ENCODE measurements around the gene SH2D2A. TPM values are rescaled to one million over a fixed set of nuclear protein-coding genes. Genes with fewer than 3 reads are reported as not detected.

The SH2D2A gene
- total RNA-seq, 1 donor from 2014 or later: 1.1 TPM

DNA sequence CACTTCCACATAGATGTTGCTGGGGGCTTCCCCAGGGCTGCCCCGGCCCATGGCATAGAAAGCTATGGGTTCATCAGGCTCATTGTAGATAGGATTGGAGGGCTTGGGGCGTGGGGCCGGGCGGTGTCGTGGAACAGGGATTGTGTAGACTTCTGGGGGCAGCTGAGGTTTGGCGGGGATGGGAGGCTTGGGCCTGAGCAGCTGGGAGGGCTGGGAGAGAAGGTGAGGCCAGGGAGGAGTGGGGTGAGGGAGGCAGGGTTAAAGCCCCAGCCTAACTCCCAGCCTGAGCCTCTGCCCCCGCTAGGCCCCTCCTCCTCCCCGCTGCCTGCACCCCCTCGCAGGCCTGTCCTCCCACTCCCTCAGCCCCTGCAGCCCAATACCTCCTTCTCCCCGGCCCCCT lies 7.4 kb downstream of the SH2D2A start:
- peaks cover 22% of the 10 kb centered on the region for H3K27me3 Mint-ChIP-seq (ENCODE audit: low read depth)
- H3K4me1 Mint-ChIP-seq: peaks cover 7% of the 10 kb centered on the region
- TF ChIP-seq, protein P1, sequence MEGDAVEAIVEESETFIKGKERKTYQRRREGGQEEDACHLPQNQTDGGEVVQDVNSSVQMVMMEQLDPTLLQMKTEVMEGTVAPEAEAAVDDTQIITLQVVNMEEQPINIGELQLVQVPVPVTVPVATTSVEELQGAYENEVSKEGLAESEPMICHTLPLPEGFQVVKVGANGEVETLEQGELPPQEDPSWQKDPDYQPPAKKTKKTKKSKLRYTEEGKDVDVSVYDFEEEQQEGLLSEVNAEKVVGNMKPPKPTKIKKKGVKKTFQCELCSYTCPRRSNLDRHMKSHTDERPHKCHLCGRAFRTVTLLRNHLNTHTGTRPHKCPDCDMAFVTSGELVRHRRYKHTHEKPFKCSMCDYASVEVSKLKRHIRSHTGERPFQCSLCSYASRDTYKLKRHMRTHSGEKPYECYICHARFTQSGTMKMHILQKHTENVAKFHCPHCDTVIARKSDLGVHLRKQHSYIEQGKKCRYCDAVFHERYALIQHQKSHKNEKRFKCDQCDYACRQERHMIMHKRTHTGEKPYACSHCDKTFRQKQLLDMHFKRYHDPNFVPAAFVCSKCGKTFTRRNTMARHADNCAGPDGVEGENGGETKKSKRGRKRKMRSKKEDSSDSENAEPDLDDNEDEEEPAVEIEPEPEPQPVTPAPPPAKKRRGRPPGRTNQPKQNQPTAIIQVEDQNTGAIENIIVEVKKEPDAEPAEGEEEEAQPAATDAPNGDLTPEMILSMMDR (conservative IDR thresholded peaks at IDR 0.05): no peak
- no peaks in the 10 kb centered on the region for H3K36me3 Mint-ChIP-seq (ENCODE audit: low read depth)
- no peaks in the 10 kb centered on the region for H3K9me3 Mint-ChIP-seq
- no peak for DNase-seq (ENCODE audit: low read depth, low spot score)
- no peak overlapping the region for H3K4me3 Mint-ChIP-seq
- H3K27ac Mint-ChIP-seq (ENCODE audit: unreplicated experiment): no peak overlapping the region

DNA sequence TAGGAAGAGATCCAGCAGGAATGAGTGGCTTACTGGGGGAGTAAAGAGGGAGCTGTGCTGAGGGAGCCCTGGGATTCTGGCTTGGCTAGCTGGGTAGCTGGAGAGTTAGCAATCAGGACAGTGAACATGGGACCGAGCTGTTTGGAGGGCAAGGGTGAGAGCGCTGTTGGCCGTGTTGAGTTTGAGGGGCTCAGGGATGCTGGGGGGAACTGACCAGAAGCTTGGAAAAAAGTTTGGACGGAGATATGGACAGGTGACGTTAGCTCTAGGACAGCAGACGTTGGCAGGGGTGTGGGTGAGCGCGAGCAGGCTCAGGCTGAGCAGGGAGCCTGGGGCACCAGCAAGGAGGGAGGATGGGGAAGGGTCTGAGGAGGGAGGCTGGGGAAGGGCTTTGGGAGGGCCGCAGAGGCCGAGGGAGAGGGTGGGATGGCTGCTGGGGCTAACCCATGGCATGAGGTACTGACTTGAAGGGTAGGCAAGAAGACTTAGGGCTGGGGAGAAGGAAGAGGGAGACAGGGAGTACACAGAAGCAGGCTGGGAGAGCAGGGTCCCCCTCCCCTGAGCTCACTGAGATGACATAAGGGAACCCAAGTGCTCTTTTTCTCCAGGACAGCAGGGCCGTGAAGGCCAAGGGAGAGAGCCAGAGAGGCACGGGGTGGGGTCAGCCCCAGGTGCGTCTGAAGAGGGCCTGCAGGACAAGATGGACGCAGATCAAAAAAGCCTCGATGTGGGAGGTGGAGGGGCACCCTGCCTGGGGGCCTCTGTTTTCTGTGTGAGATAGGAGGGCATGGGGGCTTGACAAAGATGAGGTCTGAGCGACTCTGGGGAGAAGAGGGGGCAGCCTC lies 8.2 kb downstream of the SH2D2A start:
- no peak for DNase-seq (ENCODE audit: low read depth, low spot score)
- peak overlapping the region; percentile 13 for H3K4me3 Mint-ChIP-seq
- no peak overlapping the region for H3K27ac Mint-ChIP-seq (ENCODE audit: unreplicated experiment)

DNA sequence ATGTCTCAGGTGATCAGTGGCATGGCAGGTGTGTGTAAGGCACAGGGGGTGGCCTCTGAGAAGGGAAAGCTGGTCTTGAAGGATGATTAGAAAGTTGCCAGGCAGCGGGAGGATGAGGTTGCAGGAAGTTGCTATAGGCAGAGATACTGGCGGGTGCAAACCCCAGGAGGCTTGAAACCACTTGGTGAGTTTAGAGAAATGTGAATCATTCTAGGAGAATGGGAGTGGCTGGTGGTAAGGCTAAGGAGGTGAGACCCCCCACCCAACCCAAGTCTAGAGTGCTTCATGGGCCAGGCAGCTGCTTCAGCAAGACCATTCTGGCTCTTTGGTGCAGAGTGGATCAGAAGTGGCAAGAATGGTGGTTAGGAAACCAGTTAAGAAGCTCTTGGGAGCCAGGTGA lies 9.0 kb downstream of the SH2D2A start:
- H3K4me3 Mint-ChIP-seq: no peak overlapping the region
- no peak overlapping the region for H3K27ac Mint-ChIP-seq (ENCODE audit: unreplicated experiment)
- TF ChIP-seq, protein P1 (conservative IDR thresholded peaks at IDR 0.05): no peak
- no peak for DNase-seq (ENCODE audit: low read depth, low spot score)
- no peaks in the 10 kb centered on the region for H3K4me1 Mint-ChIP-seq
- no peaks in the 10 kb centered on the region for H3K36me3 Mint-ChIP-seq (ENCODE audit: low read depth)
- H3K27me3 Mint-ChIP-seq (ENCODE audit: low read depth): peaks cover 12% of the 10 kb centered on the region
- H3K9me3 Mint-ChIP-seq: no peaks in the 10 kb centered on the region

More for the DNA sequence above, 8.2 kb downstream of the SH2D2A start:
- Mint-ChIP-seq H3K4me1 (peaks cover 4% of the 10 kb centered on the region), H3K27me3 (ENCODE audit: low read depth) (peaks cover 18% of the 10 kb centered on the region), H3K36me3 (ENCODE audit: low read depth) (no peaks in the 10 kb centered on the region), H3K9me3 (no peaks in the 10 kb centered on the region)
- TF ChIP-seq, protein P1 (conservative IDR thresholded peaks at IDR 0.05): no peak

DNA sequence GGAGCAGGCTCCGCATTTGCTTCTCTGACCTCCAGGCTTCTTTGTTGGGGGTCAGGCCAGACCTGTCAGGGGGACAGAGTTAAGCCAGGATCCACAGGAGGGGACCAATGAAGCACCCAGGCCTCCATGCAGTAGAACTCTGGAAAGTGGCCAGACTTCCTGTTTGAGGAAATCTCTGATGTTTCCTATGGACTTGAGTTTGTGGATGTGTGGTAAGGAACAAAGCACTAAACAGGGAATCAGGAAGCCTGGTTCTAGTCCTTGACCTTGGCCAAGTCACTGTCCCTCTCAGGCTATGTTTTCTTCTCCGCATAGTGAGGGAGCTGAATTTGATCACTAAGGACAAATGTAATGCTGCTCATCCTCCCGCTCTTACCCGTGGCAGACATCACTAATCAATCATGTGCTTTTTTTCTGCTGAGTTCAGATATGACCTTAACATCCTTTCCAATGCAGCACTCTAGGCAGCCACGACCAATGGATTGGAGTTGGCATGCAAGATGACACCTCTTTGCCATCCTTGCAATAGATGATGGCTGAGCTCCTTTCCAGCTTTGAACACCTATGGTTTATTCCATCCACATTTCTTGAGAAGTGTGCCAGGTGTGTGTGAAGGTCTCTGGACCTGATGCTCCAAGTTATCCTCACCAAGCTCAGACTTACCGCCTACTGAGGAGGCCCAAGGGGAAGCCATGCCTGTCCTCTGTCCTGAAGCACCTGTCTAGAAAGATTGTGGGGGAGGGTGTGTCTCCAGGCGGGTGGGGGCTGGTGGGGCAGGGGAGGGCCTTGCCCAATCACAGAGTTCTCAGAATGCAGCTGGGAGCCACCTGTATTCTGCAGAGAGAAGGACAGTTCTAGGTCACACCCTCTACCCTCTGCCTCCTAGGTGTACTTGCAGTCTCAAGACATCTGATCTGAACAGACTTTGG lies 9.9 kb downstream of the SH2D2A start:
- TF ChIP-seq, protein P1 (conservative IDR thresholded peaks at IDR 0.05): no peak
- Mint-ChIP-seq H3K27me3 (ENCODE audit: low read depth) (peaks cover 3% of the 10 kb centered on the region), H3K4me3 (no peak overlapping the region), H3K36me3 (ENCODE audit: low read depth) (no peaks in the 10 kb centered on the region), H3K27ac (ENCODE audit: unreplicated experiment) (no peak overlapping the region), H3K4me1 (no peaks in the 10 kb centered on the region), H3K9me3 (no peaks in the 10 kb centered on the region)
- no peak for DNase-seq (ENCODE audit: low read depth, low spot score)

- H3K27me3 Mint-ChIP-seq (ENCODE audit: low read depth): no peaks in the 10 kb centered on the region
- H3K9me3 Mint-ChIP-seq: no peaks in the 10 kb centered on the region
- peaks cover 4% of the 10 kb centered on the region for H3K36me3 Mint-ChIP-seq (ENCODE audit: low read depth)
- peak overlapping the region; percentile 29 for H3K27ac Mint-ChIP-seq (ENCODE audit: unreplicated experiment)
- no peak for DNase-seq (ENCODE audit: low read depth, low spot score)
- TF ChIP-seq, protein P1 (conservative IDR thresholded peaks at IDR 0.05): no peak
- no peaks in the 10 kb centered on the region for H3K4me1 Mint-ChIP-seq
- H3K4me3 Mint-ChIP-seq: no peak overlapping the region
Measured at GRCh38 chr1:156805766-156806511, 10.7 kb downstream of the SH2D2A start.

All from neural crest cell (in vitro differentiated cells).